ENCODE measurements around the gene UMPS. TPM values are rescaled to one million over a fixed set of nuclear protein-coding genes. Genes with fewer than 3 reads are reported as not detected.

UMPS gene
- polyA plus RNA-seq, 4 donors, result 32.4 to 50.2 (median 47.9) TPM

GRCh38 chr3:124761935-124762660 is 31.8 kb downstream of the UMPS start:
- DNase-seq (ENCODE audit: low read depth in 4 of 4, low spot score in 3 of 4), result no peak

- no peak for DNase-seq (ENCODE audit: low read depth in 4 of 4, low spot score in 3 of 4)
Observed at GRCh38 chr3:124762661-124763011, 32.4 kb downstream of the UMPS start.

- DNase-seq (ENCODE audit: low read depth in 4 of 4, low spot score in 3 of 4), result no peak
Observed at GRCh38 chr3:124763206-124763605, 33.0 kb downstream of the UMPS start.

- DNase-seq (ENCODE audit: low read depth in 4 of 4, low spot score in 3 of 4), result no peak
Observed at GRCh38 chr3:124763644-124764358, 33.5 kb downstream of the UMPS start.

GRCh38 chr3:124764746-124765145 is 34.5 kb downstream of the UMPS start:
- no peak for DNase-seq (ENCODE audit: low read depth in 4 of 4, low spot score in 3 of 4)

- no peak for DNase-seq (ENCODE audit: low read depth in 4 of 4, low spot score in 3 of 4)
Observed at GRCh38 chr3:124765197-124765840, 35.1 kb downstream of the UMPS start.

GRCh38 chr3:124766113-124767095 is 36.2 kb downstream of the UMPS start:
- no peak for DNase-seq (ENCODE audit: low read depth in 4 of 4, low spot score in 3 of 4)

GRCh38 chr3:124767264-124767663 is 37.0 kb downstream of the UMPS start:
- DNase-seq (ENCODE audit: low read depth in 4 of 4, low spot score in 3 of 4), result no peak

- DNase-seq (ENCODE audit: low read depth in 4 of 4, low spot score in 3 of 4), result no peak
Observed at GRCh38 chr3:124767691-124768090, 37.4 kb downstream of the UMPS start.

GRCh38 chr3:124768812-124769211 is 38.6 kb downstream of the UMPS start:
- DNase-seq (ENCODE audit: low read depth in 4 of 4, low spot score in 3 of 4), result no peak

- no peak for DNase-seq (ENCODE audit: low read depth in 4 of 4, low spot score in 3 of 4)
Observed at GRCh38 chr3:124769462-124769861, 39.2 kb downstream of the UMPS start.

- DNase-seq (ENCODE audit: low read depth in 4 of 4, low spot score in 3 of 4), result no peak
Observed at GRCh38 chr3:124770336-124771082, 40.3 kb downstream of the UMPS start.

GRCh38 chr3:124771083-124771445 is 40.8 kb downstream of the UMPS start:
- DNase-seq (ENCODE audit: low read depth in 4 of 4, low spot score in 3 of 4), result no peak

- no peak for DNase-seq (ENCODE audit: low read depth in 4 of 4, low spot score in 3 of 4)
Observed at GRCh38 chr3:124772081-124772831, 42.0 kb downstream of the UMPS start.

- no peak for DNase-seq (ENCODE audit: low read depth in 4 of 4, low spot score in 3 of 4)
Observed at GRCh38 chr3:124773351-124774326, 43.4 kb downstream of the UMPS start.

GRCh38 chr3:124774327-124774718 is 44.1 kb downstream of the UMPS start:
- DNase-seq (ENCODE audit: low read depth in 4 of 4, low spot score in 3 of 4), result no peak

- no peak for DNase-seq (ENCODE audit: low read depth in 4 of 4, low spot score in 3 of 4)
Observed at GRCh38 chr3:124774841-124775402, 44.7 kb downstream of the UMPS start.

GRCh38 chr3:124775877-124776276 is 45.6 kb downstream of the UMPS start:
- no peak for DNase-seq (ENCODE audit: low read depth in 4 of 4, low spot score in 3 of 4)
